Activated T-cell treated with anti-CD3 and anti-CD28 coated beads, Interleukin-2, amount 50 U/mL, for 1 hour (primary cell): ENCODE results near the gene LZTS2.
"Not testable (repeated sequence)": the region's sequence is repeated elsewhere in the genome, so short reads cannot be mapped to it uniquely, and the experiment has no call there.

ENCODE experiments used
- DNase-seq: peaks from one replicate; pipeline ENCODE4 v3.0.0-alpha.2; 2020

The LZTS2 gene

GRCh38 chr10:101016814-101017213 is 17.2 kb downstream of the LZTS2 start:
- DNase-seq, result no peak

- DNase-seq, result no peak
These were observed 18.6 kb downstream of the LZTS2 start for GRCh38 chr10:101018118-101018599.

- peak; percentile 79 for DNase-seq
These were observed 19.2 kb downstream of the LZTS2 start for GRCh38 chr10:101018600-101019439.

- no peak for DNase-seq
These were observed 19.8 kb downstream of the LZTS2 start for GRCh38 chr10:101019440-101019703.

- DNase-seq, result no peak
These were observed 20.9 kb downstream of the LZTS2 start for GRCh38 chr10:101020427-101021075.

- no peak for DNase-seq
These were observed 21.6 kb downstream of the LZTS2 start for GRCh38 chr10:101021239-101021638.

GRCh38 chr10:101021692-101022251 is 22.2 kb downstream of the LZTS2 start:
- DNase-seq, result no peak

GRCh38 chr10:101022967-101023705 is 23.5 kb downstream of the LZTS2 start:
- DNase-seq, result no peak

GRCh38 chr10:101027106-101027720 is 27.6 kb downstream of the LZTS2 start:
- DNase-seq, result no peak

GRCh38 chr10:101028446-101029337 is 29.1 kb downstream of the LZTS2 start:
- DNase-seq, result no peak

- DNase-seq, result no peak
These were observed 30.1 kb downstream of the LZTS2 start for GRCh38 chr10:101029520-101030295.

- no peak for DNase-seq
These were observed 31.0 kb downstream of the LZTS2 start for GRCh38 chr10:101030496-101031127.

- DNase-seq, result peak; percentile 98
These were observed 31.7 kb downstream of the LZTS2 start, which contains the start of the genes PDZD7 and SFXN3 for GRCh38 chr10:101031128-101031795. Gene PDZD7, minus strand, starts transcription at chr10:101031129. Its CDS starts 910 bp downstream, at chr10:101030219. Gene SFXN3, plus strand, starts transcription at chr10:101031234. Its CDS starts 3,461 bp downstream, at chr10:101034695.

- peak; percentile 89 for DNase-seq
These were observed 32.4 kb downstream of the LZTS2 start for GRCh38 chr10:101031796-101032636.

GRCh38 chr10:101032637-101033224 is 33.1 kb downstream of the LZTS2 start:
- no peak for DNase-seq

- DNase-seq, result no peak
These were observed 33.7 kb downstream of the LZTS2 start for GRCh38 chr10:101033276-101033675.

GRCh38 chr10:101034404-101034803 is 34.8 kb downstream of the LZTS2 start:
- DNase-seq, result not testable (repeated sequence)

- no peak for DNase-seq
These were observed 35.7 kb downstream of the LZTS2 start for GRCh38 chr10:101035314-101035713.
